HL-60 (cell line): ENCODE data around the gene ERAS.

Experiments
- DNase-seq, 2 experiments: peaks; one replicate each; pipeline ENCODE4 v3.0.0-alpha.2; 2010 to 2020; ENCODE audit warnings: low read depth in 1 of 2, low spot score in 1 of 2
- H3K27ac ChIP-seq: fragments of 250-450 bp; sonication (Bioruptor Pico); replicated peaks from 2 replicates; pipeline ENCODE4 v1.5.1; 2020; ENCODE audit warnings: mild to moderate bottlenecking, moderate library complexity
- H3K27me3 ChIP-seq: fragments of 250-450 bp; sonication (Bioruptor Pico); 2 replicates; pipeline ENCODE4 v1.5.1; 2021; ENCODE audit warnings: mild to moderate bottlenecking, moderate library complexity; ENCODE audit not compliant: insufficient read depth, poor library complexity, severe bottlenecking
- H3K4me3 ChIP-seq: replicated peaks from 2 replicates; pipeline ENCODE4 v1.5.1; 2011; ENCODE audit warnings: mild to moderate bottlenecking, control low read depth, low read length; ENCODE audit not compliant: insufficient read depth
- CTCF ChIP-seq: IDR thresholded peaks from one replicate; pipeline ENCODE4 v1.5.1; 2011; ENCODE audit warnings: low read length, control low read depth, inconsistent platforms; ENCODE audit not compliant: insufficient read depth
- GABPA ChIP-seq: IDR thresholded peaks from 2 replicates; pipeline ENCODE4 v1.6.1; 2012; ENCODE audit warnings: low read depth
- POLR2AphosphoS5 ChIP-seq: IDR thresholded peaks from 2 replicates; pipeline ENCODE4 v1.6.1; 2012; ENCODE audit warnings: low read depth
- REST ChIP-seq: IDR thresholded peaks from 2 replicates; pipeline ENCODE4 v1.6.1; 2012; ENCODE audit warnings: low read depth; ENCODE audit not compliant: insufficient replicate concordance
- SPI1 ChIP-seq: IDR thresholded peaks from 2 replicates; pipeline ENCODE4 v1.6.1; 2012; ENCODE audit warnings: low read depth, mild to moderate bottlenecking, borderline replicate concordance
- long read RNA-seq: library from polyadenylated mRNA; unstranded; transcript quantifications from one replicate; pipeline ENCODE4 v2.0.0, GENCODE V29; 2020

The ERAS gene
- long read RNA-seq, result 0 reads

- DNase-seq, result no peak
- no peak within 1 kb of the TSS for H3K27ac ChIP-seq
- no peak within 1 kb of the TSS for H3K4me3 ChIP-seq
- TF ChIP-seq CTCF (no peak), GABPA (no peak), POLR2AphosphoS5 (no peak), REST (no peak), SPI1 (no peak)
- H3K27me3 ChIP-seq, result peaks cover 3% of the 10 kb centered on the region
Observed at GRCh38 chrX:48826135-48826875, at the start of gene ERAS. Gene ERAS, plus strand, starts transcription at chrX:48826513. Its CDS starts 2,611 bp downstream, at chrX:48829124.

- TF ChIP-seq CTCF, result no peak
- no peak for TF ChIP-seq GABPA
- TF ChIP-seq REST, result no peak
- TF ChIP-seq POLR2AphosphoS5, result no peak
- Histone ChIP-seq H3K4me3 (no peak overlapping the region), H3K27ac (no peak overlapping the region), H3K27me3 (no peaks in the 10 kb centered on the region)
- DNase-seq, result no peak
Observed at GRCh38 chrX:48776818-48777439, 49.4 kb upstream of the ERAS start.

- no peaks in the 10 kb centered on the region for H3K27me3 ChIP-seq
- no peak overlapping the region for H3K27ac ChIP-seq
- no peak for DNase-seq
- no peak for TF ChIP-seq POLR2AphosphoS5
- TF ChIP-seq CTCF, result no peak
- TF ChIP-seq SPI1, result no peak
- TF ChIP-seq GABPA, result no peak
- TF ChIP-seq REST, result no peak
- no peak overlapping the region for H3K4me3 ChIP-seq
Observed at GRCh38 chrX:48779399-48779798, 46.9 kb upstream of the ERAS start.
